ENCODE measurements around the gene OTC.

The OTC gene

GRCh38 chrX:38357747-38358673, 5.6 kb downstream of the OTC start:
- DNase-seq, result no peak

- DNase-seq, result no peak
Observed at GRCh38 chrX:38363046-38363445, 10.6 kb downstream of the OTC start.

GRCh38 chrX:38365954-38366353, 13.6 kb downstream of the OTC start:
- DNase-seq, result no peak

DNA sequence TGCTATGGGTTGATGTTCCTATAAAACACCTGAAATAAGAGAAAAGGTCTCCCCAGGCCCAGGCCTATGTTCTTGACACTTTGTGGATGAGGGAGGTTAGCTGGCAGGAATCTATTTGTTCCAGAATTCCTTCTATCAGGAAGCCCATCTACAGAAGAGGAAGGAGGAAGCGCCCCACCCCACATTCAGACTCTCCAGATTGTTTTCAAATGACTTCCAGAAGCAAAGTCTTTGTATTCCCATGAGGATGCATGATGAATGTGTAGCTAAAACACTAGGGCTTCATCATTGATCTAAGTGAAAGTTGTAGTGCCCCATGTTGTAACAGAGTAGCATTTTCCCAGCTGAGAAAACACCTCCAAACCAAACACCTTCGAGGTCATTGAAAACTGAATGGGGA, 16.4 kb downstream of the OTC start:
- DNase-seq, result no peak

DNA sequence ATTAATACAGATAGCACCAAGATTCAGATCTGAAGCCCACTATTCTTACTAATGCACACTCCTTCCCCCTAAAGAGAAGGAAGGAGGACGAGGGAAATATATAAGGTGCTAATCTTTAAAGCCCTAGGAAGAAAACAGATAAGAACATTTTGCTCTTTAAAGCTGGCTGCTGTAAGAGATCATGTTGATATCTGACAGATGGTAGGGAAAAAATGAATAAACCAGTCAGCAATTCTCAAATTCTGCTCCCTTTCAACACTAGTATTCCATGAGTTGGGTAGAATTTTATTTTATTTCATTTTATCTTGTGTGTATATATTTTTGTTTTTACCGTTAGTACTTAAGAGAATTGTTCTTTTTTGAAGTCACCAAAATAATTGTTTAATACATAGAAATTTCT, 19.2 kb downstream of the OTC start:
- no peak for DNase-seq

DNA sequence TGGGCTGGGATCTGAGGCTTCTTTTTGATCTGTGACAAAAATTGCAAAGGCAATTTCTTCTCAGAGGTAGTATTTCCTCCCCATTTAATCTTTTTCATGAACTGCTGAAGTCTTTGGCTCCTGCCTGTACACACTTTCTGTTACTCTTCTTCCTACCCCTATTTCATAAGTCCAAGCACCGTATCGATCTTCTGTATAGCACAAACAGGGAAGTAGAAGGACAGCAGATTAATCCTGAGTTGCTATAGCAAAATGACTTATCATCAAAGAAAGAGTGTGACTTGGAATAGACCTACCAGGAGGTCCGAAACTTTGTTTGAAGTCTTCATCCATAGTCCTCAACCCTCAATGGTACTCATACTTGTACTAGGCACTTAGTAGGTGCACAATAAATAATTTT, 22.0 kb downstream of the OTC start:
- DNase-seq, result no peak

- no peak for DNase-seq
Observed at GRCh38 chrX:38375891-38376290, 23.5 kb downstream of the OTC start.

- no peak for DNase-seq
Observed at GRCh38 chrX:38376747-38377146, 24.3 kb downstream of the OTC start.

DNA sequence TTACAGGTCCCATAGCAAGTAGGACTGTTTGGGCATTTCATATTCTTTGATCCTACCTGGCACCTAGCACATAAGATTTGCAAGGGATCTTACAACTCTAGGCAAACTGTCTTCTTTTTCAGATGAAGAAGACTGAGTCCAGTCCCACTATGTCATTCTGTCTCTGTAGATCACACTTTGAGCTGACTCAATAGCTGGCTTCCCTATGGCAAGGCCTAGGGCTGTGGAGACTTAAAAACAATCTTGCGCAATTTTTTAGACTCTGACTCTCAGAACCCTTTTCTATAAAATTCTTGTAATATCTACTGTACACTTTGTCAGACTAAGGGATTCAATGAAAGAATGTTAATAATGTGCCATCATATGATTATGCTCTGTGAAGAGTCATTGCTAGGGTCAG, 26.7 kb downstream of the OTC start:
- DNase-seq, result no peak

GRCh38 chrX:38382663-38383062, 30.3 kb downstream of the OTC start:
- DNase-seq, result no peak

DNA sequence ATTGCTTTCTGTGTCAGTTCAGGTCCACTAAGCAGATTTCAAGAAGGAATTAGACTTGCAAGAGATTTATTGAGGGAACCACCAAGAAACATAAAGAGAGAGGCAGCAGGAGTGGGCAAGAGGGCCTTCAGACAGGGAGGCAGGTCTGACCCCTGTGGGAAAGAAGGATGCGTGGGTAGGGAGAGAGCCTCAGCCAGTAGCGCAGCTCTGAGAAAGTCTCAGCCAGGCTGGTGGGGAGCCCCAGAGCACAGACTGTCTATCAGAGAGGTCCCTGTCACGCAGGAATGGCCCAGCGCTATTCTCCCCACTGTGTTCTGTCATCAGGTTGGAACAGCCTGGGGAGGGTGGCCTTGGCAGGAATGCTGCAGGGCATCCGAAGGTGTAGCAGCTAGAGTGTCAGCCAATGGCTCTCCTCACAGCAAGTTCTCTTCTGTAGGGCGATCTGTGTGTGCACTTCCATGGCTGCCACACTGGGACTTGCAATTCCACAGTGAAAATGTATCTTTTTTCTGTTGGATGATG, 48.0 kb downstream of the OTC start:
- DNase-seq, result no peak

- no peak for DNase-seq
Observed at GRCh38 chrX:38402118-38402517, 49.7 kb downstream of the OTC start.

DNA sequence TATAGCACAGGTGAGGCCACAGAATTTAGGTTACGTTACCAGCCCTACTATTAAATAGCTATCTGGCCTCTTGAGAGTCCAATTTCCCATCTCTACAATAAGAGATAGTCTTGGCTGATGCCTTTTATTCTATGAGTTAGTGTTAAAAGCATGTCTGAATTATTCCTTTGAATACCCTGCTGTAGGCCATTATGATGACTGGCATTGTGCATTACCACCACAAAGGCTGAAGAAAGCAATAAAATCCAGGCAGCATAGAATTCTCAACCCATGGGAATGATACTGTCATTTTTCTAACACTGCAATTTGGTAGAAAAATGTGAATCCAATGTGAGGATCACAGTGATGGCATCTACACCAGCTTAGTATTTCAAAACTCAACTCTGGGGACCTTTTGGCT, 51.4 kb downstream of the OTC start:
- DNase-seq, result no peak

GRCh38 chrX:38407126-38407525, 54.7 kb downstream of the OTC start:
- no peak for DNase-seq

DNA sequence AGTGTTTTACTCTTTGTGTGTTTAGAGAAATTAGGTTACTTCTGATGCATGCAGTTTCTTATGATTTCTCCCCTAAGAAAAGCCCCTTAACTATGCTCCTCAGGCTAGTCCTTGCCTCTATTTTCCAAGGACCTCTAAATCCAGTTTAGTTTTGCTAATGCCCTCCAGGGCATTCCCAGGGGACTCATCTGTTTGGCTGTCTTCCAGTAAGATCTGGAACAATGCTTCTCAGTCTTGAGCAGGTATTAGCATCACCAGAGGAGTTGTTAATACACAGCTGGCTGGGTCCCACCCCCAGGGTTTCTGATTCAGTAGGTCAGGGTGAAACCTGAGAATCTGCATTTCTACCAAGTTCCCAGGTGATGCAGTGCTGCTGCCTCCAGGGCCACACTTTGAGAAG, 56.9 kb downstream of the OTC start:
- DNase-seq, result peak; percentile 55

DNA sequence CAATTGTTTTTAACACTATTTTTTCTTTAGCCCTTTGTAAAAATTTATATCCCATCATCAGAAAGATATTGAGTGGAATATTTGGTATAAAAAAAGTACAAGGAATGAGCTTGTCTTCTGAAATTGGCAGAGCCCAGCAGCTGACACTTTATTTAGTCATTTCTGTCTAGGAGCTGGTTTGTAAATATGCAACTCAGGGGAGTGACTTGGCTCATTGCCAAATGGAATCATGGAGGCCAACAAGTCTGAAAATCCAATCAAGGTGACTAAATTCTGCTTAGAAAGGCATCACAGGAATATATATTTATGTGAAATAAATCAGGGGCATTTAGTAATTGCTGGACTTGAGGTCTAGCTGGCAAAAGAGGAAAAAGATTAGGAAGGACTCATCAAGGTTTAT, 74.4 kb downstream of the OTC start:
- DNase-seq, result no peak

DNA sequence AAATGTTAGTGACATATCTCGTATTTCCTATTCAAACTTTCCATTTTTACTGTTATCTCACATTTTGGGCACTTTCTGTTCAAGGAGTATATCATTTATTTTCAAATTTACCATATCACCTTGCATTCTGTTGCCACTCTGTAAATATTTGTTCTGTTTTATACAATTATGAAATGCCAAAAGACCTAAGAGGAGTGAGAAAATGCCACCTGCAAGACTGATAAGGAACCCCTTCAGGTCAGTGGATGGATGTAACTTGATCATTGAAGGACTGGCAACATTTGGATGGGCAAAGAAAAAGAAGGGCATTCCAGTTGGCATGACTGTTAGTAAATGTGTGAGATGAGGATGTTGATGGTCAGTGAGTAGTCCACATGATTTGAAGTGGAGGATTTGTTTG, 79.1 kb downstream of the OTC start:
- no peak for DNase-seq

DNA sequence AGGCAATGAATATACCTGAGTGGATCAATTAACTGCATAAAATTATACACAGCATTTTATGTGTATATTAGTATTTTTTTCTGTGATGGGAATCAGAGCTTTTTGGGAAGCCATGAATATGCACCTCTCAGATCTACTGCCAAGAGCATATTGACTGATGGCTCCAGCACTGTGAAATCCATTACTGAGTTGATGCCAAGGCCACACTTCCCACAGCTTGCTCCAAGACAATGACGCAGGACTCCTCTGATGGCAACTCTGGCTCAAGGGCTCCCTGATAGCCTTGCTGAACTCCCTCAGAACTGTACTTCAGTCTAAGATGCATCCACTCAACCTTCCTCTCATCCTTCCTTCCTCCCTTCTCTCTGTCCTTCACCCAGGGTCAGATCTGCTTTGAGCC, 82.7 kb downstream of the OTC start:
- no peak for DNase-seq

GRCh38 chrX:38437093-38437492, 84.7 kb downstream of the OTC start:
- DNase-seq, result no peak

GRCh38 chrX:38438321-38438720, 85.9 kb downstream of the OTC start:
- DNase-seq, result no peak

- DNase-seq, result no peak
Observed at GRCh38 chrX:38452603-38453002, 100.2 kb downstream of the OTC start.

- DNase-seq, result no peak
Observed at GRCh38 chrX:38458071-38458470, 105.7 kb downstream of the OTC start.

GRCh38 chrX:38462257-38462656, 109.9 kb downstream of the OTC start:
- DNase-seq, result no peak

DNA sequence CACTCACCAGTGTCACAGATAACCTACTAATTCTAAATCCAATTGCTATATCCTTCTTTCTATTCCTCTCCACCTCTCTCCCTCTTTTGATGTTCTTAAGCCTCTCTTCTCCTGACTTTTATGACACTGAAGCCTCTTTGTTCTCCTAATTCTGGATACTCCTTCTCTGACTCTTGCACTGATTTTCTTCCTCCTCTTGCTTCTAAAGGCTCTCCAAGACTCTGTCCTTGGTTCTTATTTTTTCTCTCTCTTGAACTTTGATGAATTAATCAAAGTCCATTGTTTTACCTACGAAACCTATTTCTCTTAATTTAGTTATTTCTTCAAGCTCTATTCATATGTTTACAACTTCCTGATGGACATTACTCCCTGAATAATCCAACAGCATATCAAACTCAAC, 113.3 kb downstream of the OTC start:
- no peak for DNase-seq
